Suppressor macrophage treated with lipopolysaccharide for 4 hours (primary cell): ENCODE measurements around the gene CMTM6.
"Not testable (repeated sequence)": the region's sequence is repeated elsewhere in the genome, so short reads cannot be mapped to it uniquely, and the experiment has no call there.

Experiments used
- DNase-seq: peaks from one replicate; pipeline ENCODE4 v3.0.0-alpha.2; 2020

CMTM6 gene

GRCh38 chr3:32463415-32463814 lies 39.2 kb downstream of the CMTM6 start:
- not testable (repeated sequence) for DNase-seq

DNA sequence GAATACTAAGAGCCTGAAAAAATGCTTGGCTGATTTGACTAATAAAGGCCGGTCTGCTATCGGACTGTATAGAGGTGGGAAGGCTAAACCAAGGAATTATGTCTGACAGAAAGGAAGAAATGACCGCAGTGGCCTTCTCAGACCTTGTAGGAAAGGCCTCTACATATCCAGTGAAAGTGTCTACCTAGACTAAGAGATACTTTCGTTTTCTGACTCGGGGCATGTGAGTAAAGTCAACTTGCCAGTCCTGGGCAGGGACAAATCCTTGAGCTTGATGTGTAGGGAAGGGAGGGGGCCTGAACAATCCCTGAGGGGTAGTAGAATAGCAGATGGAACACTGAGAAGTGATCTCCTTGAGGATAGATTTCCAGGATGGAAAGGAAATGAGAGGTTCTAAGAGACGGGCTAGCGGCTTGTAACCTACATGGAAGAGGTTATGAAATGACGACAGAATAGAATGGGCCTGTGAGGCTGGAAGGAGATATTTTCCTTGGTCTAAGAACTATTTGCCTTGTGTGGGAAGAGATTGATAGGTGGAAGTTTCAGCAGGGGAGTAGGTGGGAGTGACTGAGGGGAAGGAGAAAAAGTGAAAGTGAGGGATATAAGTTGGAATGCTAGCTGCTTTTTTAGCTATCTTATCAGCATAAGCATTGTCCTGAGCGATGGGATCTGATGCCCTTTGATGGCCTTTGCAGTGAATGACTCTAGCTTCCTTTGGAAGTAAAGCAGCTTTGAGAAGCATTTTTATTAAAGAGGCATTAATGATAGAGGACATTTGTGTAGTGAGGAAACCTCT lies 40.3 kb downstream of the CMTM6 start:
- DNase-seq, result not testable (repeated sequence)

DNA sequence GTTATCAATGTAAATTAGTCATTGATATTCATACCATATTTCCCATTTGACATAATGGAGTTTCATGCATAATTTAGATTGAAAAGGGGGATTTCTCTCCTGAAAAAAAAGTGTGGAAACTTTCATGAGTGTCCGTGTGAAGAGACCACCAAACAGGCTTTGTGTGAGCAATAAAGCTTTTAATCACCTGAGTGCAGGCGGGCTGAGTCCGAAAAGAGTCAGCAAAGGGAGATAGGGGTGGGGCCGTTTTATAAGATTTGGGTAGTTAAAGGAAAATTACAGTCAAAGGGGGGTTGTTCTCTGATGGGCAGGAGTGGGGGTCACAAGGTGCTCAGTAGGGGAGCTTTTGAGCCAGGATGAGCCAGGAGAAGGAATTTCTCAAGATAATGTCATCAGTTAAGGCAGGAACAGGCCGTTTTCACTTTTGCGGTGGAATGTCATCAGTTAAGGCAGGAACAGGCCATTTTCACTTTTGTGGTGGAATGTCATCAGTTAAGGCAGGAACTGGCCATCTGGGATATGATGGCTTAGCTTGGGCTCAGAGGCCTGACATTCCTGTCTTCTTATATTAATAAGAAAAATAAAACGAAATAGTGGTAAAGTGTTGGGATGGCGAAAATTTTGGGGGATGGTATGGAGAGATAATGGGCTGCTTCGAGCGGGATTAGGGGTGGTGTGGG lies 41.7 kb downstream of the CMTM6 start:
- not testable (repeated sequence) for DNase-seq

GRCh38 chr3:32460031-32460749 lies 42.5 kb downstream of the CMTM6 start:
- DNase-seq, result no peak

DNA sequence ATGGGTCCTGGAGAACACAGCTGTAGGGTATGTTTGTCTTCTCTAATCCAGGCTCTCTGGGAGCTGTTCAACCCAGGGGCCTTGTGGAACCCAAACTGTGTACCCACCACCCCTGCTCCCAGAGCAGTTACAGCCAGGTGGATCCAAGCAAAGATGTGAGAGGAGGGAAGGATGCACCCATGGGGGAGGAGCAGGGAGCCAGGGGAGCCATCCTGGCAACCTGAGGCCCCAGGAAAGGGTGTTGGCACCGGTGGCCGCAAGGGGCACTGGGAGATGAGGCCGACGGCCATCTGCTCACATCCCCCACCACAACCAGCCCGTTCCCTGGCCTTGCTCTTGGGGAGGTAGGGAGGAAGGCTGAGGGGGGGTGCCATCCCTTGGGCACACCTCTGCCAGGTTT lies 43.2 kb downstream of the CMTM6 start:
- no peak for DNase-seq

- DNase-seq, result peak; percentile 51
Observed at GRCh38 chr3:32457971-32458471, 44.6 kb downstream of the CMTM6 start.

- DNase-seq, result no peak
Observed at GRCh38 chr3:32456429-32457130, 46.1 kb downstream of the CMTM6 start.

GRCh38 chr3:32455609-32456428 lies 46.8 kb downstream of the CMTM6 start:
- DNase-seq, result no peak

- DNase-seq, result no peak
Observed at GRCh38 chr3:32454731-32455608, 47.7 kb downstream of the CMTM6 start.

DNA sequence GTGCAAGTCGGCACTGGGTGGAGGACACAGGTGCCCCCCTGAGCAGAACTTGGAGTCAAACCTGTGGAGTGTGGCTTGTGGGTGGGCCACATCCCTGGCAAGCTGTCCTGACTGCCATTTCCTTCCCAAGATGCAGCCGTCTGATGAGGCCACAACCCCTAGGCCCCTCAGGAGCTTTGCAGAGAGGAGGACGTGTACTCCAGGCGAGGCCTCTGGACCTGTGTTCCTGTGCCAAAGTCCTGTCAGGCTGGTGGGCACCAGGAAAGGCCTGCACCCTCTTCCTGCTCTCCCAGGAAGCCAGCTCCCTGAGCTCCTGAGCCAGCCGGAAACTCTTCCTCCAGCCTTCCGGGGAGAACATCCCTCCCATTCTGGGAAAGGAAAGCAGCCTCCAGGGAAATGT lies 48.5 kb downstream of the CMTM6 start:
- DNase-seq, result no peak

DNA sequence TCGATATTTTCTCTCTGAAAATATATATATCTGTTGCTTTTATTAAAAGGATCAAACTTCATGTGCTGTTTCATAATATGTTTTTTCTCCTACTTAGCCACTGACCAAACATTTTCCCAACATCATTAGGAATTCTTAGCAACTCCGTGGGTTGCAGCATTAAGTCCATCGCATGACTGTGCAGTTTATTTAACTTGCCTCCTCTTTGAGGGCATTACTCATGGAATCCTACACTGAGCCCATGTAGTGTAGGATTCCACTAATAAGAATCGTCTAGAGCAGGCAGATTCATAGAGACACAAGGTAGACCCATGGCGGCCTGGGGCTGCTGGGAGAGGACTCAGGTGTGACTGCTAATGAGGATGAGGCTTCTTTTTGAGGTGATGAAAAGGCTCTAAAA lies 49.3 kb downstream of the CMTM6 start:
- DNase-seq, result no peak

DNA sequence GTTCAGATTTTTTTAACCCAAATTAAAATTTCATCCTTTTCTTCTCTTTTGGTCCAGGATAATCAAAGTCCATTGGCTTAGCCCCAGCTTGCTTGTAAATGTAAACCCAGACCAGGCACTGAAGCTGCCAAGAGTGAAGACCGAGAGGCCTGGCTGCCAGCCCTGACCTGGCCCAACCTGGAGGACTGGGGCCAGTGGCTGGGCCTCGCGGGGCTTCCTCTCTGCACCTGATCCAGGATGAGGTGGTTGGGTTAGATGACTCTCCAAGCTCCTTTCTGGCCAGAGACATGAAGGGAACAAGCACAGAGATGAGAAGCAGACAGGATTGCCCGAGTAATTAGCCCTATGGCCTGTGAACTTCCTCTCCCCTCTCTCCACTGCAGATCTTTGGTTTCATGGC lies 50.6 kb downstream of the CMTM6 start:
- DNase-seq, result no peak

- no peak for DNase-seq
Observed at GRCh38 chr3:32450992-32451659, 51.5 kb downstream of the CMTM6 start.

DNA sequence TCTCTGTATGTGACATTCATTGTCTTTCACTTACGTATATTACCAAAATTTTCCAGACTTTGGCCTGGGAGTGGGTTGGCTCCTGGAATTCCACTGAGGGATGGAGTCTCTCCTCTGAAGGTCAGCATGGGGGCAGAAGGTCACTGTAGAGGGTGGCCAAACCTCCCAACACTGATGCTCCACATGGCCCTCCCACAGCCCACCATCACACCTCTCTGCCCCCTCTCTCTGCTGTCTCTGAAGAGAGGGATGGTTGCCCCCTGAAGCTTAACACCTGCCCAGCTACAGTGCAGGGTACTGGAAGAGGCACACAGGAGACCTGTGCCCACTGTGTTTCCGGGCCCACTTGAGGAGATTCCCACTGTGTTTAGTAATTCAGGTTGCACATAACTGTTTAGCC lies 52.2 kb downstream of the CMTM6 start:
- no peak for DNase-seq

DNA sequence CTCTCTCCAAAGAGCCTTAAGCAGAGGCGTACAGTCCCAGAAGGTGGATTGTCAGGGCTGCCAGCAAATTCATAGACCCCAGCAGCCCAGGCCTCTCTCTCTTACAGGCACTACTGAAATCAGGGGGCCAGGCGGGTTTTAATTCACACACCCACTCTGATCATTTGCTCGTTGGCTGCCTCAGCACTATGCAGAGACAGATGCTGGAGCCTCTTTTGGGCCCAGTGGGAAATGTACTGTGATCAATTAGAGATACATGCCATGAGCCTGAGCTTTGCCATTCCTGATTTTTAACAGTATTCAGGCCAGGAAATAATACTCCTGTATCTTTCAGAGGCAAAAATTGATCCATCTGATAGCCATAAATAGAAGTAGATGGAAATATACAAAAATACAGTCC lies 53.0 kb downstream of the CMTM6 start:
- DNase-seq, result no peak

DNA sequence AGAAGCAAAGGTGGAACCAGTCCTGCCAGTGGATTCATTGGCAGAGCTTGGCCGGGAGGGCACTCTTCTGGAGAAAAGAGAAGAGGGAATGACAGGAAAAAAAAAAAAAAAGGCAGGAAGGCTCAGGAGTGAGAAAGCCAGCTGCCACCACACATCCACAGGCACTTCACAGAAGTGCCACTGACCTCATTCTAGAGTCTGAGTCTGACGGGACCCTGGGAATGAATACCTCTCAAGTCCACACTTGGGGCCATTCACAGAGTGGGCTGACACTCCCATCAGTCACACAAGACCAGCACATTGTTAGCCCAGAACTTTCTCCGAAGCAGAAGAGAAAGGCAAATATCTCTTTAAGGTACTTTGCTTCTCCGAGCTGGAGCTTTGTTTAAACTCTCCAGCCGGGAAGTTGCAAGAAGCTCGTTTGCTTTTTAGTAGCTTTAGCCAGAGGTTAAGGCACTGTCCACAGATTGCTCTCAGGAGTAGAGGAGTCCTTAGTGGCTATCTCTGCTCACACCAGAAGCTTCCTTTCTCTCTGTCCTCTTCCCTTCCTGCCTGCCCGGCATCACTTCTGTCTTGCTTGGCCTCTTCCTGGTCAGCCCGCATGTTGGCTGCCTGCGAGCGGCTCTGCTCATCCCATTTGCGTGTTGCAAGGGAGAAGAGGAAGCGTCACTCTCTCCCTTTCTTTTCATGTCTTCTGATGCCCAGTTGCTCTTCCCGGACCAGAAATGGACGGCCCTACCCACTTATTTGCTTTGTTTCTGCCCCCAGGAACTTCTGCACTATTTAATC lies 53.8 kb downstream of the CMTM6 start:
- peak; percentile 42 for DNase-seq

DNA sequence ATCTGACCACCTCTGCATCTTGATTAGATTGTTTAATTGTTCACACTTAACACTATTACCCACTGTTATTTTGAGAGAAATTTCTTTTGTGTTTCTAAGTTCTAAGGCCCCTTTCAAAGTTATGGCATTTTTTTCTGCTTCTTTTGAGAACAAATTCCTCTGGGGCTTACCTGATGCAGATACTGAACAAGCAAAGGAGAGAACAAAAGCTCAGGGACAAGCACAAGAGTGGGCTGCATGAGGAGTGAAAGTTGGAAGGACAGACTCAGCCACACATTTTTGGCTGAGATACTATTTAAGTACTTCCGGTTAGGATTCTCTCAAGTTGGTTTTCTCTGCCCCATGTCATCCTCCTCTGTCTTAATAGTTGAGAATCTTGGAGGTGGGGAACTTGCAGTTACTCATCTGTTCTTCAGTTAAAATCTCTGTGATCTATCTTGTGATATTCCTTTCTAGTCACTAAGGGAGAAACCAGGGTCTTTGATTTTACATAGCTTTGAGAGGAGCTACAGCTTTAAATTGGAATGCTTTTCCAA lies 54.7 kb downstream of the CMTM6 start:
- no peak for DNase-seq

- peak; percentile 86 for DNase-seq
Observed at GRCh38 chr3:32443478-32443877, 59.2 kb downstream of the CMTM6 start.

DNA sequence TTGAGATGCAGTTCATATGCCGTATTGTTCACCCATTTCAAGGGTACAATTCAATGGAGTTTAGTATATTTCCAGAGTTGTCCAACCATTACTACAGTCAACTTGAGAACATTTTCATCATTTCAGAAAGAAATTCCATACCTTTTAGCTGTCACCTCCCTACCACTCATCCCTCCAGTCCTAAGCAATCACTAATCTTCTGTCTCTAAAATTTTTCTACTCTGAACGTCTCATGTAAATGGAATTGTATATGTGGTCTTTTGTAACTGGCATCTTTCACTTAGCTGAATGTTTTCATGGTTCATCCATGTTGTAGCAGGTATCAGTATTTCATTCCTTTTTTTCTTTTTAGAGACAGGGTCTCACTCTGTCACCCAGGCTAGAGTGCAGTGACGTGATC lies 59.9 kb downstream of the CMTM6 start:
- DNase-seq, result no peak
